NB4 (cell line): Measurements from ENCODE around the gene TOR2A.

Experiments
- CTCF ChIP-seq: IDR thresholded peaks from one replicate; pipeline ENCODE4 v1.5.1; 2012; ENCODE audit warnings: low read depth, low read length
- MAX ChIP-seq: IDR thresholded peaks from 2 replicates; pipeline ENCODE4 v1.6.1; 2011; ENCODE audit warnings: low read depth, low read length
- MYC ChIP-seq: IDR thresholded peaks from 2 replicates; pipeline ENCODE4 v1.6.1; 2011; ENCODE audit warnings: low read depth, low read length
- POLR2A ChIP-seq: IDR thresholded peaks from 2 replicates; pipeline ENCODE4 v1.6.1; 2011; ENCODE audit warnings: mild to moderate bottlenecking; ENCODE audit not compliant: insufficient read length; ENCODE audit errors: extremely low read depth

- TF ChIP-seq CTCF: no peak
- no peak for TF ChIP-seq MYC
- TF ChIP-seq MAX: no peak
- TF ChIP-seq POLR2A: no peak
Observed at GRCh38 chr9:127780126-127780885, 45.2 kb upstream of the TOR2A start.
